Measurements from ENCODE around the gene CELA2B. TPM values are rescaled to one million over a fixed set of nuclear protein-coding genes. Genes with fewer than 3 reads are reported as not detected.
"Not testable (repeated sequence)": the region's sequence is repeated elsewhere in the genome, so short reads cannot be mapped to it uniquely, and the experiment has no call there.

The CELA2B gene
- total and polyA plus RNA-seq, 2 donors (not counting 1 experiment from before 2014, with no cell fraction given), result not detected

GRCh38 chr1:15513919-15514318, 38.0 kb downstream of the CELA2B start:
- Histone ChIP-seq H3K27me3 (replicated peaks in 1 of 4; ENCODE audit: control extremely low read depth in 1 of 4, control insufficient read depth in 3 of 4, insufficient read depth in 4 of 4, low read length in 3 of 4) (no peaks in the 10 kb centered on the region), H3K4me3 (ENCODE audit: control extremely low read depth in 1 of 5, extremely low read depth in 1 of 5, insufficient read depth in 1 of 5, low read depth in 2 of 5, low read length in 4 of 5) (no peak overlapping the region), H4K20me1 (ENCODE audit: control insufficient read depth, insufficient read depth, low read length, poor library complexity, severe bottlenecking) (peaks cover 6% of the 10 kb centered on the region), H2AFZ (ENCODE audit: insufficient read depth, low read depth, low read length, poor library complexity, severe bottlenecking) (no peak overlapping the region), H3K79me2 (ENCODE audit: control insufficient read depth, insufficient read depth, low read length) (peaks cover 71% of the 10 kb centered on the region), H3K36me3 (replicated peaks in 1 of 2; ENCODE audit: control extremely low read depth in 1 of 2, control insufficient read depth in 1 of 2, extremely low read depth in 1 of 2, insufficient read depth in 2 of 2, low read length in 1 of 2) (peaks cover 4 to 40% of the 10 kb centered on the region in 2 experiments), H3K4me1 (ENCODE audit: control insufficient read depth in 2 of 2, insufficient read depth in 2 of 2, low read length in 2 of 2) (peaks cover 8 to 10% of the 10 kb centered on the region in 2 donors), H3K9me3 (ENCODE audit: control extremely low read depth in 1 of 3, control insufficient read depth in 2 of 3, insufficient read depth in 1 of 3, low read length in 2 of 3) (no peaks in the 10 kb centered on the region), H3K4me2 (replicated peaks; ENCODE audit: low read depth, low read length, poor library complexity, severe bottlenecking) (no peak overlapping the region), H3K27ac (ENCODE audit: low read length in 2 of 2) (no peak overlapping the region), H3K9ac (ENCODE audit: low read length) (no peak overlapping the region)
- ChIA-PET POLR2A (no interaction called here), CTCF (no interaction called here)
- peaks cover 39% of the 10 kb centered on the region for H3K4me1 Mint-ChIP-seq
- intact Hi-C loops (cut with micrococcal nuclease), result no loop called here
- no peak overlapping the region for H3K27ac Mint-ChIP-seq
- TF ChIP-seq CTCF (IDR thresholded peaks at IDR 0.05), result no peak
- TF ChIP-seq EZH2 (IDR thresholded peaks at IDR 0.05; ENCODE audit: borderline replicate concordance, insufficient read depth, low read depth, low read length, poor library complexity, severe bottlenecking), result no peak
- H3K27me3 Mint-ChIP-seq, result no peaks in the 10 kb centered on the region
- no peak for DNase-seq
- no peaks in the 10 kb centered on the region for H3K9me3 Mint-ChIP-seq (ENCODE audit: insufficient read depth)
- 100% methylated on average over 2 of the region's 3 CpGs for WGBS (ENCODE audit: insufficient coverage)
- no peak overlapping the region for H3K4me3 Mint-ChIP-seq
- ATAC-seq (ENCODE audit: low read depth), result no peak

- H2AFZ ChIP-seq (ENCODE audit: insufficient read depth, low read depth, low read length, poor library complexity, severe bottlenecking); H3K9ac ChIP-seq (ENCODE audit: low read length); H3K9me3 ChIP-seq (ENCODE audit: control extremely low read depth in 1 of 3, control insufficient read depth in 2 of 3, insufficient read depth in 1 of 3, low read length in 2 of 3); H3K27ac Mint-ChIP-seq; intact Hi-C loops (cut with micrococcal nuclease); H3K4me3 ChIP-seq (ENCODE audit: control extremely low read depth in 1 of 5, extremely low read depth in 1 of 5, insufficient read depth in 1 of 5, low read depth in 2 of 5, low read length in 4 of 5); DNase-seq; H3K4me3 Mint-ChIP-seq; ATAC-seq (ENCODE audit: low read depth); H3K27ac ChIP-seq (ENCODE audit: low read length in 2 of 2); H4K20me1 ChIP-seq (ENCODE audit: control insufficient read depth, insufficient read depth, low read length, poor library complexity, severe bottlenecking); H3K4me2 ChIP-seq (replicated peaks; ENCODE audit: low read depth, low read length, poor library complexity, severe bottlenecking); H3K27me3 Mint-ChIP-seq; H3K27me3 ChIP-seq (replicated peaks in 1 of 4; ENCODE audit: control extremely low read depth in 1 of 4, control insufficient read depth in 3 of 4, insufficient read depth in 4 of 4, low read length in 3 of 4); H3K9me3 Mint-ChIP-seq (ENCODE audit: insufficient read depth): not testable (repeated sequence)
- peaks cover 38% of the 10 kb centered on the region for H3K4me1 Mint-ChIP-seq
- Histone ChIP-seq H3K79me2 (ENCODE audit: control insufficient read depth, insufficient read depth, low read length) (peaks cover 76% of the 10 kb centered on the region), H3K4me1 (ENCODE audit: control insufficient read depth in 2 of 2, insufficient read depth in 2 of 2, low read length in 2 of 2) (peaks cover 8 to 10% of the 10 kb centered on the region in 2 donors), H3K36me3 (replicated peaks in 1 of 2; ENCODE audit: control extremely low read depth in 1 of 2, control insufficient read depth in 1 of 2, extremely low read depth in 1 of 2, insufficient read depth in 2 of 2, low read length in 1 of 2) (peaks cover 4 to 40% of the 10 kb centered on the region in 2 experiments)
- WGBS (ENCODE audit: insufficient coverage), result 100% methylated on average over 1 of the region's 5 CpGs
- POLR2A ChIA-PET, result interaction anchor here (1.2 kb wide), 1 partner anchor 9 kb away, joined by 3 read pairs; the partner anchor contains the start of gene CASP9
- CTCF ChIA-PET, result interaction anchor here (0.8 kb wide), 1 partner anchor 12 kb away, joined by 3 read pairs; no protein-coding TSS in a partner anchor
These were observed 38.7 kb downstream of the CELA2B start for GRCh38 chr1:15514557-15514956.
